SK-N-SH (cell line): ENCODE measurements around the gene P2RY8. TPM values are rescaled to one million over a fixed set of nuclear protein-coding genes. Genes with fewer than 3 reads are reported as not detected.

ENCODE experiments used
- CTCF ChIA-PET: fragments of 300-600, 350-600 bp; formaldehyde crosslinking; extraction: SDS; loops from one replicate; lab custom pipeline; 2021; lab: Yijun Ruan, JAX
- POLR2A ChIA-PET: fragments of 350-600 bp; sonication (Branson Sonifier 250); formaldehyde crosslinking; extraction: SDS; loops from one replicate; lab custom pipeline; 2020; ENCODE audit warnings: antibody characterized with exemption, inconsistent platforms; lab: Yijun Ruan, JAX
- DNase-seq: peaks from one replicate; pipeline ENCODE4 v3.0.0; 2012
- H2AFZ ChIP-seq: fragments of 200-600 bp; sonication (generic); 2 replicates; pipeline ENCODE4 v1.8.1; 2016; ENCODE audit warnings: antibody characterized with exemption, mild to moderate bottlenecking, low read depth
- H3F3A ChIP-seq: fragments of 200-600 bp; sonication (generic); replicated peaks from 2 replicates; pipeline ENCODE3; 2016; ENCODE audit warnings: antibody characterized with exemption, mild to moderate bottlenecking; ENCODE audit not compliant: insufficient read depth
- H3K27ac ChIP-seq, 2 experiments: fragments of 200-500 bp in 1 of 2; fragments of 200-600 bp in 1 of 2; sonication (Bioruptor generic) in 1 of 2; sonication (generic), shearing (Covaris generic) in 1 of 2; 2 replicates each; pipeline versions ENCODE4 v1.5.1 to v1.6.1; 2014 to 2016; ENCODE audit warnings: low read depth in 2 of 2, inconsistent platforms in 1 of 2, low read length in 1 of 2, mild to moderate bottlenecking in 1 of 2, mixed read lengths in 1 of 2
- H3K27me3 ChIP-seq: fragments of 200-600 bp; sonication (generic), shearing (Covaris generic); 2 replicates; pipeline ENCODE4 v1.6.1; 2016; ENCODE audit warnings: mixed run types; ENCODE audit not compliant: insufficient read depth
- H3K36me3 ChIP-seq, 2 experiments: fragments of 200-500 bp in 1 of 2; fragments of 200-600 bp in 1 of 2; sonication (Bioruptor generic) in 1 of 2; sonication (generic) in 1 of 2; replicated peaks in 1 of 2; 2 replicates each; pipeline versions ENCODE3 to v1.5.1; 2014 to 2016; ENCODE audit warnings: low read length in 1 of 2, mild to moderate bottlenecking in 1 of 2; ENCODE audit not compliant: insufficient read depth in 2 of 2, control insufficient read depth in 1 of 2
- H3K4me1 ChIP-seq, 2 experiments: fragments of 200-500 bp in 1 of 2; fragments of 200-600 bp in 1 of 2; sonication (Bioruptor generic) in 1 of 2; sonication (generic), shearing (Covaris generic) in 1 of 2; 2 replicates each; pipeline versions ENCODE4 v1.5.1 to v1.6.1; 2014 to 2016; ENCODE audit warnings: low read depth in 1 of 2, low read length in 1 of 2, mixed run types in 1 of 2; ENCODE audit not compliant: insufficient read depth in 2 of 2, control insufficient read depth in 1 of 2
- H3K4me2 ChIP-seq: fragments of 200-600 bp; sonication (generic), shearing (Covaris generic); 2 replicates; pipeline ENCODE4 v1.6.1; 2017; ENCODE audit warnings: mixed run types
- H3K4me3 ChIP-seq, 2 experiments: fragments of 200-500 bp in 1 of 2; fragments of 200-600 bp in 1 of 2; sonication (Bioruptor generic) in 1 of 2; sonication (generic), shearing (Covaris generic) in 1 of 2; 2 replicates each; pipeline versions ENCODE4 v1.5.1 to v1.8.1; 2014 to 2016; ENCODE audit warnings: low read depth in 2 of 2, inconsistent platforms in 1 of 2, low read length in 1 of 2, mild to moderate bottlenecking in 1 of 2, mixed read lengths in 1 of 2, moderate library complexity in 1 of 2
- H3K79me2 ChIP-seq: fragments of 200-600 bp; sonication (generic); 2 replicates; pipeline ENCODE4 v1.8.1; 2017; ENCODE audit warnings: mild to moderate bottlenecking; ENCODE audit not compliant: insufficient read depth
- H3K9ac ChIP-seq: fragments of 200-600 bp; sonication (generic); 2 replicates; pipeline ENCODE4 v1.6.1; 2017; ENCODE audit warnings: mixed run types
- H3K9me2 ChIP-seq: fragments of 200-600 bp; sonication (generic); 2 replicates; pipeline ENCODE4 v1.6.1; 2017; ENCODE audit warnings: mixed run types
- H3K9me3 ChIP-seq: fragments of 200-600 bp; sonication (generic); 2 replicates; pipeline ENCODE4 v1.6.1; 2017; ENCODE audit warnings: mixed run types, mild to moderate bottlenecking, moderate library complexity
- H4K20me1 ChIP-seq: fragments of 200-600 bp; sonication (generic); 2 replicates; pipeline ENCODE4 v1.6.1; 2017; ENCODE audit warnings: mild to moderate bottlenecking, mixed run types; ENCODE audit not compliant: insufficient read depth
- CHD2 ChIP-seq: fragments of 150-350 bp; IDR thresholded peaks from 2 replicates; pipeline ENCODE4 v1.6.1; 2018; ENCODE audit warnings: low read length; ENCODE audit not compliant: partially characterized antibody
- ELF1 ChIP-seq: IDR thresholded peaks from 2 replicates; pipeline ENCODE4 v1.4.0; 2012
- FOXM1 ChIP-seq: IDR thresholded peaks from 2 replicates; pipeline ENCODE4 v1.4.0; 2012; ENCODE audit warnings: low read depth, mild to moderate bottlenecking
- GABPA ChIP-seq: IDR thresholded peaks from 2 replicates; pipeline ENCODE4 v1.4.0; 2012; ENCODE audit warnings: low read depth, mild to moderate bottlenecking
- GATA2 ChIP-seq: sonication (generic); formaldehyde crosslinking; IDR thresholded peaks from 2 replicates; pipeline ENCODE4 v1.5.0; 2020; ENCODE audit warnings: mild to moderate bottlenecking, missing genetic modification reagents
- MEF2A ChIP-seq: IDR thresholded peaks from 2 replicates; pipeline ENCODE4 v1.4.0; 2012; ENCODE audit warnings: low read depth, borderline replicate concordance
- NFIC ChIP-seq: IDR thresholded peaks from 2 replicates; pipeline ENCODE4 v1.4.0; 2012; ENCODE audit warnings: borderline replicate concordance
- RCOR1 ChIP-seq: fragments of 150-350 bp; IDR thresholded peaks from 2 replicates; pipeline ENCODE4 v1.6.1; 2017; ENCODE audit warnings: antibody characterized with exemption, low read length
- RFX5 ChIP-seq: IDR thresholded peaks from 2 replicates; pipeline ENCODE4 v1.6.1; 2012; ENCODE audit warnings: mild to moderate bottlenecking, improper control_type of control experiment, low read length
- RXRA ChIP-seq: IDR thresholded peaks from 2 replicates; pipeline ENCODE4 v1.4.0; 2012; ENCODE audit warnings: low read depth, mild to moderate bottlenecking, borderline replicate concordance
- TAF1 ChIP-seq: IDR thresholded peaks from 2 replicates; pipeline ENCODE4 v1.6.1; 2012; ENCODE audit warnings: low read depth, mild to moderate bottlenecking, low read length, moderate library complexity, borderline replicate concordance
- TCF12 ChIP-seq: IDR thresholded peaks from 2 replicates; pipeline ENCODE4 v1.4.0; 2012
- TEAD4 ChIP-seq: IDR thresholded peaks from 2 replicates; pipeline ENCODE4 v1.4.0; 2012; ENCODE audit warnings: mild to moderate bottlenecking, borderline replicate concordance; ENCODE audit not compliant: insufficient read depth
- WGBS: methylation state at CpG from one replicate; pipeline ENCODE4 v1.1.6; 2017; ENCODE audit warnings: low lambda C conversion rate; 5-methylcytosine and 5-hydroxymethylcytosine counted together
- polyA plus RNA-seq, 3 experiments: library from polyadenylated mRNA; depleted of rRNA; stranded (reverse); fragments of >200 nt; gene quantifications; 2 replicates each; pipeline ENCODE4 v1.2.3, GENCODE V29; 2012
- TF ChIP-seq, protein P1 (sequence below): fragments of 200-600 bp; sonication (generic); IDR thresholded peaks from 2 replicates; pipeline ENCODE4 v1.6.1; 2017; ENCODE audit warnings: antibody characterized with exemption, mild to moderate bottlenecking, moderate library complexity
- TF ChIP-seq, protein P2 (sequence below): IDR thresholded peaks from 2 replicates; pipeline ENCODE4 v1.4.0; 2012; ENCODE audit warnings: low read depth, borderline replicate concordance
- TF ChIP-seq, protein P3 (sequence below): IDR thresholded peaks from 2 replicates; pipeline ENCODE4; 2012
- TF ChIP-seq, protein P4 (sequence below): IDR thresholded peaks from 2 replicates; pipeline ENCODE4 v1.4.0; 2012; ENCODE audit warnings: low read depth

Gene P2RY8
- polyA plus RNA-seq, 1 of the 3 experiments (the other 2 are of a cell fraction), result 0.08 TPM

DNA sequence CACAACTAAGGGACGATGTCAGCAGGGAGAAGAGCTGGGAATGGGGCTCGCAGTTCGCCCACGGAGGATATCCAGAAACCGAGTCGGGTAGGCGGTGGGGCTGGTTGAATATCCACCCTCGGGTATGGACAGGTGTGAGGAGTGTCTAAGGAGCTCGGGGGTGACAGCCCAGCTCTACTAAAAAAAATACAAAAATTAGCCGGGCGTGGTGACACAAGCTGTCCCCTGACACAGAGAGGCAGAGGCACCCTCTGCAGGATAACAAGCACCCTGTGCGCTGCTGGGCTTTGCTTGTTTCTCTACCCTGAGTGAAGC is 72.1 kb downstream of the P2RY8 start:
- no peak overlapping the region for H3K4me2 ChIP-seq
- H3K79me2 ChIP-seq, result no peaks in the 10 kb centered on the region
- H4K20me1 ChIP-seq, result no peaks in the 10 kb centered on the region
- DNase-seq, result no peak
- H3K9me3 ChIP-seq, result no peaks in the 10 kb centered on the region
- H3F3A ChIP-seq, result peaks cover 15% of the 10 kb centered on the region
- H3K36me3 ChIP-seq, result no peaks in the 10 kb centered on the region
- CTCF ChIA-PET, result no interaction called here
- H3K27ac ChIP-seq, result no peak overlapping the region
- POLR2A ChIA-PET, result no interaction called here
- TF ChIP-seq, protein P1, sequence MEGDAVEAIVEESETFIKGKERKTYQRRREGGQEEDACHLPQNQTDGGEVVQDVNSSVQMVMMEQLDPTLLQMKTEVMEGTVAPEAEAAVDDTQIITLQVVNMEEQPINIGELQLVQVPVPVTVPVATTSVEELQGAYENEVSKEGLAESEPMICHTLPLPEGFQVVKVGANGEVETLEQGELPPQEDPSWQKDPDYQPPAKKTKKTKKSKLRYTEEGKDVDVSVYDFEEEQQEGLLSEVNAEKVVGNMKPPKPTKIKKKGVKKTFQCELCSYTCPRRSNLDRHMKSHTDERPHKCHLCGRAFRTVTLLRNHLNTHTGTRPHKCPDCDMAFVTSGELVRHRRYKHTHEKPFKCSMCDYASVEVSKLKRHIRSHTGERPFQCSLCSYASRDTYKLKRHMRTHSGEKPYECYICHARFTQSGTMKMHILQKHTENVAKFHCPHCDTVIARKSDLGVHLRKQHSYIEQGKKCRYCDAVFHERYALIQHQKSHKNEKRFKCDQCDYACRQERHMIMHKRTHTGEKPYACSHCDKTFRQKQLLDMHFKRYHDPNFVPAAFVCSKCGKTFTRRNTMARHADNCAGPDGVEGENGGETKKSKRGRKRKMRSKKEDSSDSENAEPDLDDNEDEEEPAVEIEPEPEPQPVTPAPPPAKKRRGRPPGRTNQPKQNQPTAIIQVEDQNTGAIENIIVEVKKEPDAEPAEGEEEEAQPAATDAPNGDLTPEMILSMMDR, result no peak
- TF ChIP-seq ELF1 (no peak), MEF2A (no peak), FOXM1 (no peak), TAF1 (no peak), GABPA (no peak), NFIC (no peak), GATA2 (CRISPR knock-in tag) (no peak)
- TF ChIP-seq, protein P2, sequence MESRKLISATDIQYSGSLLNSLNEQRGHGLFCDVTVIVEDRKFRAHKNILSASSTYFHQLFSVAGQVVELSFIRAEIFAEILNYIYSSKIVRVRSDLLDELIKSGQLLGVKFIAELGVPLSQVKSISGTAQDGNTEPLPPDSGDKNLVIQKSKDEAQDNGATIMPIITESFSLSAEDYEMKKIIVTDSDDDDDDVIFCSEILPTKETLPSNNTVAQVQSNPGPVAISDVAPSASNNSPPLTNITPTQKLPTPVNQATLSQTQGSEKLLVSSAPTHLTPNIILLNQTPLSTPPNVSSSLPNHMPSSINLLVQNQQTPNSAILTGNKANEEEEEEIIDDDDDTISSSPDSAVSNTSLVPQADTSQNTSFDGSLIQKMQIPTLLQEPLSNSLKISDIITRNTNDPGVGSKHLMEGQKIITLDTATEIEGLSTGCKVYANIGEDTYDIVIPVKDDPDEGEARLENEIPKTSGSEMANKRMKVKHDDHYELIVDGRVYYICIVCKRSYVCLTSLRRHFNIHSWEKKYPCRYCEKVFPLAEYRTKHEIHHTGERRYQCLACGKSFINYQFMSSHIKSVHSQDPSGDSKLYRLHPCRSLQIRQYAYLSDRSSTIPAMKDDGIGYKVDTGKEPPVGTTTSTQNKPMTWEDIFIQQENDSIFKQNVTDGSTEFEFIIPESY, result no peak
- peaks cover 0 to 10% of the 10 kb centered on the region in 2 experiments; a peak in 1 of 4 replicates for H3K4me1 ChIP-seq
- no peak overlapping the region for H3K4me3 ChIP-seq
- no peak overlapping the region for H3K9ac ChIP-seq
- peaks cover 32% of the 10 kb centered on the region; the same call in 1 of the 2 replicates for H3K27me3 ChIP-seq
- no peaks in the 10 kb centered on the region for H3K9me2 ChIP-seq
- no peak overlapping the region for H2AFZ ChIP-seq
- WGBS, result 33% methylated on average over 11 of the region's 12 CpGs

DNA sequence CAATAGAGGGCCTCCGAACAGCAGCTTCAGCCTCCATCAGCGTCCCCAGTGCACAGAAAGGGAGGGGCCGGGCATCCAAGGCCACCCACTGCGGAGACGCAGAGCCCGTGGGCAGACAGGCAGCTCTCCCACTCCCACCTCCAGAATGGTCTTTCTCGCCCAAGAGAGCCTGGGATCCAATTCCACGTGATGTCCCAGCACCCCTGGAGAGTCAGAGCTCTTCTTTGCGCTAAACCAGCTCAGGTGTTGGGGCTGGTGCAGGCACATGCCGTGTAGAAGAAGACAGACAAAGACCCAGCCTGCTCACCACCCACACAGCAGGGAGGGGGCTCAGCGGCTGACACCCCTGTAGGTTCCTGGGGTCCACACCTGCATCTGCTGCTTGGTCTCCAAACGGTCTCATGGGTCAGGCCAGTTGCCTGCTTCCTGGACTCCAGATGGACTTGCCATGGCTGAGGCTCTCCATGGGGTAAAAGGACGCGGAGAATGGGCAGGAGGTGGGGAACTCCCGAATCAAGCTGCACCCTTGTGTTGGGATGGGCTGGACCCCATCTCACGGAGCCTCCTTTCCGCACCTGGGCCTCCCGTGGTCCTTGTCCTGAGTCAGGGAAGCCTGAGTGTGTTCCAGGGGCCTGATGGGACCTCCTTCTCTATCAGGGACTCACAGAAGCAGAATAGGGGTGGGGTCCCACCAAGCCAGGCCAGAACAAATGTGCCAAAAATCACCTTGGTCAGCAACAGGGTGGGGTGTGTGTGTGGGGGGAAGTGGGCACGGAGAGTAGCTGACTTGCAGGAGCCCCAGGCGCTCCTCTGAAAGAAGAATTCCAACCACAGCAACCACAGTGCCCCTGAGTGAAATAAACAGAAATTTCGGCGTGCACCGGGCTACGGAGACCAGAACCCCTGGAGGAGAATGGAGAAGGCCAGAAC is 72.7 kb downstream of the P2RY8 start:
- Histone ChIP-seq H3K4me2 (no peak overlapping the region), H3K4me3 (no peak overlapping the region), H3K79me2 (no peaks in the 10 kb centered on the region), H3K27me3 (peaks cover 32% of the 10 kb centered on the region; the same call in 1 of the 2 replicates), H3K9ac (no peak overlapping the region), H3F3A (peaks cover 15% of the 10 kb centered on the region), H3K9me2 (no peaks in the 10 kb centered on the region), H4K20me1 (no peaks in the 10 kb centered on the region), H3K9me3 (no peaks in the 10 kb centered on the region), H2AFZ (no peak overlapping the region), H3K4me1 (peaks cover 0 to 10% of the 10 kb centered on the region in 2 experiments; a peak in 1 of 4 replicates), H3K27ac (no peak overlapping the region), H3K36me3 (no peaks in the 10 kb centered on the region)
- ChIA-PET CTCF (no interaction called here), POLR2A (no interaction called here)
- WGBS, result 20% methylated on average over 18 of the region's 24 CpGs
- DNase-seq, result no peak
- TF ChIP-seq FOXM1 (no peak), GABPA (no peak), RFX5 (no peak), RCOR1 (no peak), RXRA (no peak), TEAD4 (no peak), TAF1 (no peak), CHD2 (no peak), GATA2 (CRISPR knock-in tag) (no peak), TCF12 (no peak)
- TF ChIP-seq, protein P3, sequence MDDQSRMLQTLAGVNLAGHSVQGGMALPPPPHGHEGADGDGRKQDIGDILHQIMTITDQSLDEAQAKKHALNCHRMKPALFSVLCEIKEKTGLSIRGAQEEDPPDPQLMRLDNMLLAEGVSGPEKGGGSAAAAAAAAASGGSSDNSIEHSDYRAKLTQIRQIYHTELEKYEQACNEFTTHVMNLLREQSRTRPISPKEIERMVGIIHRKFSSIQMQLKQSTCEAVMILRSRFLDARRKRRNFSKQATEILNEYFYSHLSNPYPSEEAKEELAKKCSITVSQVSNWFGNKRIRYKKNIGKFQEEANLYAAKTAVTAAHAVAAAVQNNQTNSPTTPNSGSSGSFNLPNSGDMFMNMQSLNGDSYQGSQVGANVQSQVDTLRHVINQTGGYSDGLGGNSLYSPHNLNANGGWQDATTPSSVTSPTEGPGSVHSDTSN, result no peak
- TF ChIP-seq, protein P2, result no peak
- TF ChIP-seq, protein P4, sequence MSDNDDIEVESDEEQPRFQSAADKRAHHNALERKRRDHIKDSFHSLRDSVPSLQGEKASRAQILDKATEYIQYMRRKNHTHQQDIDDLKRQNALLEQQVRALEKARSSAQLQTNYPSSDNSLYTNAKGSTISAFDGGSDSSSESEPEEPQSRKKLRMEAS, result no peak
